ENCODE measurements around the gene SLC6A6. TPM values are rescaled to one million over a fixed set of nuclear protein-coding genes. Genes with fewer than 3 reads are reported as not detected.
A peak's percentile ranks its signal among the peaks of the same experiment; 100 is the strongest.
"Not testable (repeated sequence)": the region's sequence is repeated elsewhere in the genome, so short reads cannot be mapped to it uniquely, and the experiment has no call there.

Gene SLC6A6
- total RNA-seq, 4 donors from 2014 or later, result 34.4 to 166 (median 55.2) TPM

- TF ChIP-seq POLR2A (IDR thresholded peaks at IDR 0.05) (no peak), CTCF (IDR thresholded peaks at IDR 0.05) (no peak)
- H3K4me3 ChIP-seq (ENCODE audit: low read depth, poor library complexity, severe bottlenecking), result no peak overlapping the region
- intact Hi-C loops (cut with DNase I; ENCODE audit: low total_unique reads), result no loop called here
- WGBS, 2 donors, result 79 to 82% methylated on average over 13 to 18 of the region's 19 CpGs
- DNase-seq (ENCODE audit: low spot score in 2 of 2), result peak in 1 of 2 donors; percentile 74
These were observed 110.0 kb downstream of the SLC6A6 start for GRCh38 chr3:14512281-14512941.

- no peak overlapping the region for H3K4me3 ChIP-seq (ENCODE audit: low read depth, poor library complexity, severe bottlenecking)
- WGBS, 2 donors, result 66 to 81% methylated on average over 9 of the region's 9 CpGs
- TF ChIP-seq CTCF (IDR thresholded peaks at IDR 0.05) (no peak), POLR2A (IDR thresholded peaks at IDR 0.05) (no peak)
- intact Hi-C loops (cut with DNase I; ENCODE audit: low total_unique reads), result no loop called here
- peak in 1 of 2 donors; percentile 65 for DNase-seq (ENCODE audit: low spot score in 2 of 2)
These were observed 110.5 kb downstream of the SLC6A6 start for GRCh38 chr3:14512942-14513327.

DNA sequence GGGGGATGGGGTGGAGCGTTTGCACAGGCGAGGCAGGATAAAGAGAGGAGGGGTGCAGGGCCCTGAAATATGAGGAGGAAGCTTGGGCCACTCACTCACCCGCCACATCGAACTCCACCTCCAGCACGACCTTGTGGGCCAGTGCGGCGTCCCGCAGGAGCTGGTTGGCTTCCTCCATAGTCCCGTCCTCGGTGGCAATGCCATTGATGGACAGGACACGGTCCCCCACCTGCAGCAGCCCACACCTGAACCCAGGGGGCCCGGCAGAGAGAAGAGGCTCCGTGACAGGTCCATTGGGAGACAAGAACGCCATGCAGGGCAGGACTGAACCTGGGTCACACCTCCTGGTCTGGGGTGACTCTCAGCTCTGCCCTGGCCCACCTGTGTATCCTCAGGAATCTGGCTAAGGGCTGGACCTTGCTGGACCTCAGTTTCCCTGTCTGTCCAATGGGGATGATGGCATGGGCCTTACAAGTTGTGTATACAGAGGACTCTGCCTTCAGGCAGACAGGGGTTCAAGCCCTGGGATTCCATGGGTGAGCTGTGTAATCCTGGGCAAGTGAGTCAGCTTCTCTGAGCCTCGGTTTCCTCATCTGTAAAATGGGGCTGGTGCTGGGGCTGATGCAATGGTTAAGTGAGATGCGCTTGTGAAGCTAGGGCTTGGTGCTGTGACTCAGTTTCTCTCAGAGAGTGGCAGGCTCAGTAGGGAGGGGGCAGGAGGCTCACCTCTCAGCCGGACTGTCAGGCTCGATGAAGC, 111.3 kb downstream of the SLC6A6 start:
- intact Hi-C loops (cut with DNase I; ENCODE audit: low total_unique reads), result no loop called here
- peak in 1 of 2 donors; percentile 76 for DNase-seq (ENCODE audit: low spot score in 2 of 2)
- H3K4me3 ChIP-seq (ENCODE audit: low read depth, poor library complexity, severe bottlenecking), result no peak overlapping the region
- TF ChIP-seq CTCF (IDR thresholded peaks at IDR 0.05) (no peak), POLR2A (IDR thresholded peaks at IDR 0.05) (no peak)
- WGBS, 2 donors, result 81 to 86% methylated on average over 18 of the region's 18 CpGs

DNA sequence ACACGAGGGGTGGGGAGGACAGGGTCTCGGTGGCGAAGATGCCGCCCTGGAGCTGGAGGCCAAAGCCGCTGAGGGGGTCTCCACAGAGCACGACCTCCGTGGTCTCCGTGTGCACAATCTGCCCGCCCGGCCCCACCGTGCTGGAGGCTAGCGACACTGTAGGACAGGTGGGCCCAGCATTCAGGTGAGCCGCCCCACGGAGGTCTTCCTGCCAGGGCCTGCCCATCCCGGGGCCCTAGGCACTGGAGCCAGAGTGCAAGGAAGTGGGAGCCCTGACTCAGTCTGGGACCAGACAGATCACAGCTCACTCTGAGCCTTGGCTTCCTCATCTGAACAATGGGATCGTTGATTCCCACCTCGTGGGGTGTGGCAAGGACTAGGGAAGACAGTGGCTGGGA, 111.9 kb downstream of the SLC6A6 start:
- 84 to 88% methylated on average over 10 to 14 of the region's 17 CpGs for WGBS, 2 donors
- intact Hi-C loops (cut with DNase I; ENCODE audit: low total_unique reads), result no loop called here
- peak in 1 of 2 donors; percentile 64 for DNase-seq (ENCODE audit: low spot score in 2 of 2)
- TF ChIP-seq CTCF (IDR thresholded peaks at IDR 0.05), result no peak
- no peak for TF ChIP-seq POLR2A (IDR thresholded peaks at IDR 0.05)
- no peak overlapping the region for H3K4me3 ChIP-seq (ENCODE audit: low read depth, poor library complexity, severe bottlenecking)

- DNase-seq (ENCODE audit: low spot score in 2 of 2), result peak in 1 of 2 donors; percentile 13
- 95 to 96% methylated on average over 11 of the region's 11 CpGs for WGBS, 2 donors
- intact Hi-C loops (cut with DNase I; ENCODE audit: low total_unique reads); H3K4me3 ChIP-seq (ENCODE audit: low read depth, poor library complexity, severe bottlenecking): not testable (repeated sequence)
These were observed 113.1 kb downstream of the SLC6A6 start for GRCh38 chr3:14515526-14515925.

GRCh38 chr3:14516738-14517345, 114.4 kb downstream of the SLC6A6 start:
- no peak overlapping the region for H3K4me3 ChIP-seq (ENCODE audit: low read depth, poor library complexity, severe bottlenecking)
- TF ChIP-seq CTCF (IDR thresholded peaks at IDR 0.05) (no peak), POLR2A (IDR thresholded peaks at IDR 0.05) (no peak)
- intact Hi-C loops (cut with DNase I; ENCODE audit: low total_unique reads), result no loop called here
- peak in 1 of 2 donors; percentile 60 for DNase-seq (ENCODE audit: low spot score in 2 of 2)
- WGBS, 2 donors, result 84% methylated on average over 13 of the region's 13 CpGs

Measured in lower leg skin (tissue), 4 donors.